ENCODE data around the gene FAR2. TPM values are rescaled to one million over a fixed set of nuclear protein-coding genes. Genes with fewer than 3 reads are reported as not detected.

Gene FAR2
- polyA plus RNA-seq, 3 donors, result 14.8 to 38.0 (median 35.8) TPM

DNA sequence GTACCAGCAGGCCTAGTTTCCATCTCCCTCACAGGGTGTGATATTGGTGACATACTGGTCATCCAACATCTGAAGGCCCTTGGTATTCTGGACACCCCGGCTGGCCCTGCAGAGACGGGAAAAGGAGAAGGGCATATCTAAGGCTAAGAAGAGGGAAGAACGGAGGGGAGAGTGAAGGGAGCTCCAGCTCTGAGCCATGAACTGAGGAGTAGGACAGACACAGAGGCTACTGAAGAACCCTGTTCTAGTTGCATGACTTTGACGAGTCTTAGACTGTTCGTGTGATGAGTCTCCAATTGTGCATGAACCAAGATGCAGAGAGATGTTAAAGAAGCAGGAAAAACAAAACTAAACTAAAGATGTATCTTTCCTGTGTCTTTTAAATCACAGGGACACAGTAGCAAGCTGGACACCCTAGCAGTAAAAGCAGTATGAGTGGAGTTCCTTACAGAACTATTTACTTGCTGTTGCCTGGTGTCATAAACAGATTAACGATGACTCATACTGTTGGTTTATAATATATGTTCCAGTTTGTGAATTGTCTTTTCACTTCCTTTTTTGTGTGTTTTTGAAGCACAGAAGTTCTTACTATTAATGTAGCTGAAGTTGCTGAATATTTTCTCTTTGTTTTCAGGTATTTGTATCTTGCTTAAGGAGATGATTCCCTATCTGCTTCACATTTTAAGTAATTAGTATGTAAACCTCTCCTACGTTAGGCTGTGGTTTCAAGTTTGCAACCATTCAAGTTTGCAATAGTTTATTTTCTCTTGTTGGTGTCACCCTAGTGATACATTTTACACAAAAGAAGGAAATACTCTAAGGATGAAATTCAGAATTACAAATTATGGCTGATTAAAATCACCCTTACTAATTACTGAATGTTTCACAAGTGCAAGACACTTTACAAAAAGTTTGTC, 15.7 kb downstream of the FAR2 start:
- Mint-ChIP-seq H3K4me1 (peaks cover 75% of the 10 kb centered on the region), H3K27me3 (ENCODE audit: low read depth in 3 of 3) (peaks cover 0 to 4% (median 2%) of the 10 kb centered on the region in 3 donors), H3K36me3 (peaks cover 3 to 12% of the 10 kb centered on the region in 2 donors), H3K4me3 (peak overlapping the region in 1 of 2 donors; percentile 75), H3K9me3 (peaks cover 0 to 4% (median 0%) of the 10 kb centered on the region in 7 donors), H3K27ac (peak overlapping the region; percentile 98 to 100 (median 100))
- Histone ChIP-seq H3K27ac (ENCODE audit: low read depth in 1 of 2, low read length in 2 of 2) (peak overlapping the region; percentile 91 to 98), H3K4me1 (ENCODE audit: control insufficient read depth in 1 of 2, insufficient read depth in 2 of 2, low read length in 2 of 2) (peaks cover 69 to 83% of the 10 kb centered on the region in 2 donors), H3K36me3 (replicated peaks in 1 of 2; ENCODE audit: control insufficient read depth in 1 of 2, insufficient read depth in 2 of 2, low read length in 2 of 2) (no peaks in the 10 kb centered on the region), H3K4me3 (replicated peaks in 1 of 3; ENCODE audit: low read depth in 2 of 3, low read length in 3 of 3) (peak overlapping the region in 2 of 3 experiments; percentile 19 to 21), H2AFZ (ENCODE audit: insufficient read depth, low read depth, low read length, poor library complexity, severe bottlenecking) (no peak overlapping the region), H3K27me3 (ENCODE audit: control insufficient read depth in 2 of 2, insufficient read depth in 2 of 2, low read length in 2 of 2) (no peaks in the 10 kb centered on the region), H3K9me3 (replicated peaks in 1 of 2; ENCODE audit: control insufficient read depth in 1 of 2, insufficient read depth in 1 of 2, low read length in 2 of 2) (no peaks in the 10 kb centered on the region), H3K4me2 (replicated peaks; ENCODE audit: extremely low read depth, low read length, poor library complexity, severe bottlenecking) (peak overlapping the region; percentile 33), H3K79me2 (ENCODE audit: insufficient read depth, low read length) (peaks cover 69% of the 10 kb centered on the region), H4K20me1 (ENCODE audit: insufficient read depth, low read length) (no peaks in the 10 kb centered on the region), H3K9ac (ENCODE audit: insufficient read depth, low read length, poor library complexity, severe bottlenecking) (peak overlapping the region; percentile 70)
- peak; percentile 79 to 95 (median 91) for DNase-seq
- WGBS (ENCODE audit: insufficient coverage), result 74% methylated on average over 3 of the region's 7 CpGs
- TF ChIP-seq, protein P1, sequence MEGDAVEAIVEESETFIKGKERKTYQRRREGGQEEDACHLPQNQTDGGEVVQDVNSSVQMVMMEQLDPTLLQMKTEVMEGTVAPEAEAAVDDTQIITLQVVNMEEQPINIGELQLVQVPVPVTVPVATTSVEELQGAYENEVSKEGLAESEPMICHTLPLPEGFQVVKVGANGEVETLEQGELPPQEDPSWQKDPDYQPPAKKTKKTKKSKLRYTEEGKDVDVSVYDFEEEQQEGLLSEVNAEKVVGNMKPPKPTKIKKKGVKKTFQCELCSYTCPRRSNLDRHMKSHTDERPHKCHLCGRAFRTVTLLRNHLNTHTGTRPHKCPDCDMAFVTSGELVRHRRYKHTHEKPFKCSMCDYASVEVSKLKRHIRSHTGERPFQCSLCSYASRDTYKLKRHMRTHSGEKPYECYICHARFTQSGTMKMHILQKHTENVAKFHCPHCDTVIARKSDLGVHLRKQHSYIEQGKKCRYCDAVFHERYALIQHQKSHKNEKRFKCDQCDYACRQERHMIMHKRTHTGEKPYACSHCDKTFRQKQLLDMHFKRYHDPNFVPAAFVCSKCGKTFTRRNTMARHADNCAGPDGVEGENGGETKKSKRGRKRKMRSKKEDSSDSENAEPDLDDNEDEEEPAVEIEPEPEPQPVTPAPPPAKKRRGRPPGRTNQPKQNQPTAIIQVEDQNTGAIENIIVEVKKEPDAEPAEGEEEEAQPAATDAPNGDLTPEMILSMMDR (IDR thresholded peaks at IDR 0.05), result no peak
- intact Hi-C loops (cut with micrococcal nuclease), result loop anchor here in 1 of 2 donors (5.0 to 10.0 kb wide), 2 partner anchors 38 to 260 kb away; no protein-coding TSS in a partner anchor

DNA sequence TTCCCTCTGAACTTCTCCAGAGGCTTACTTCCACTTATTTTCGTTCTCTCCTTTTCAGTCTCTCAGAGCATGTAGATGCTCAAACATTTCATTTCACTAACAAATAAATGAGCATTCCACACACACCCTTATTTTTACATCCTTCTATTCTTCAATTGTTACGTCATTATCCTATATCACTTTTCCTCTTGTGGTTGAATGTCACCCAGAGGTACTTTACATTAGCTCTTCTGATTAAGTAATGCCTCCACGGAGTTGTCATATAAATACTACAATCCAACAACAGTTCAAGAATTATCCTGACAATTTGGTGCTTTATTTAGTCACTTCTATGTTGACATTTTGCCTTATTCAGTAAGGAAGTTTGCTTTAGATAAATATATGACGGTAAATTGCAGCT, 18.4 kb downstream of the FAR2 start:
- Histone ChIP-seq H3K4me3 (replicated peaks in 1 of 3; ENCODE audit: low read depth in 2 of 3, low read length in 3 of 3) (no peak overlapping the region), H2AFZ (ENCODE audit: insufficient read depth, low read depth, low read length, poor library complexity, severe bottlenecking) (no peak overlapping the region), H3K79me2 (ENCODE audit: insufficient read depth, low read length) (peaks cover 44% of the 10 kb centered on the region), H4K20me1 (ENCODE audit: insufficient read depth, low read length) (no peaks in the 10 kb centered on the region), H3K9ac (ENCODE audit: insufficient read depth, low read length, poor library complexity, severe bottlenecking) (no peak overlapping the region), H3K27me3 (ENCODE audit: control insufficient read depth in 2 of 2, insufficient read depth in 2 of 2, low read length in 2 of 2) (no peaks in the 10 kb centered on the region), H3K4me2 (replicated peaks; ENCODE audit: extremely low read depth, low read length, poor library complexity, severe bottlenecking) (no peak overlapping the region), H3K4me1 (ENCODE audit: control insufficient read depth in 1 of 2, insufficient read depth in 2 of 2, low read length in 2 of 2) (peaks cover 70 to 82% of the 10 kb centered on the region in 2 donors), H3K27ac (ENCODE audit: low read depth in 1 of 2, low read length in 2 of 2) (no peak overlapping the region), H3K9me3 (replicated peaks in 1 of 2; ENCODE audit: control insufficient read depth in 1 of 2, insufficient read depth in 1 of 2, low read length in 2 of 2) (no peaks in the 10 kb centered on the region), H3K36me3 (replicated peaks in 1 of 2; ENCODE audit: control insufficient read depth in 1 of 2, insufficient read depth in 2 of 2, low read length in 2 of 2) (no peaks in the 10 kb centered on the region)
- Mint-ChIP-seq H3K36me3 (peaks cover 13 to 26% of the 10 kb centered on the region in 2 donors), H3K9me3 (peaks cover 0 to 4% (median 0%) of the 10 kb centered on the region in 7 donors), H3K4me1 (peaks cover 76% of the 10 kb centered on the region), H3K27ac (peak overlapping the region in 6 of 7 donors; percentile 3 to 100 (median 70)), H3K27me3 (ENCODE audit: low read depth in 3 of 3) (peaks cover 0 to 6% (median 4%) of the 10 kb centered on the region in 3 donors), H3K4me3 (no peak overlapping the region)
- 42% methylated on average over 2 of the region's 4 CpGs for WGBS (ENCODE audit: insufficient coverage)
- TF ChIP-seq, protein P1 (IDR thresholded peaks at IDR 0.05), result no peak
- peak in 2 of 3 donors; percentile 32 to 50 for DNase-seq
- intact Hi-C loops (cut with micrococcal nuclease), result loop anchor here in 1 of 2 donors (5.0 to 10.0 kb wide), 2 partner anchors 35 to 257 kb away; no protein-coding TSS in a partner anchor

All from CD14-positive monocyte (primary cell).